ENCODE measurements around the gene CDCP1.
"Not testable (repeated sequence)": the region's sequence is repeated elsewhere in the genome, so short reads cannot be mapped to it uniquely, and the experiment has no call there.

CDCP1 gene

DNA sequence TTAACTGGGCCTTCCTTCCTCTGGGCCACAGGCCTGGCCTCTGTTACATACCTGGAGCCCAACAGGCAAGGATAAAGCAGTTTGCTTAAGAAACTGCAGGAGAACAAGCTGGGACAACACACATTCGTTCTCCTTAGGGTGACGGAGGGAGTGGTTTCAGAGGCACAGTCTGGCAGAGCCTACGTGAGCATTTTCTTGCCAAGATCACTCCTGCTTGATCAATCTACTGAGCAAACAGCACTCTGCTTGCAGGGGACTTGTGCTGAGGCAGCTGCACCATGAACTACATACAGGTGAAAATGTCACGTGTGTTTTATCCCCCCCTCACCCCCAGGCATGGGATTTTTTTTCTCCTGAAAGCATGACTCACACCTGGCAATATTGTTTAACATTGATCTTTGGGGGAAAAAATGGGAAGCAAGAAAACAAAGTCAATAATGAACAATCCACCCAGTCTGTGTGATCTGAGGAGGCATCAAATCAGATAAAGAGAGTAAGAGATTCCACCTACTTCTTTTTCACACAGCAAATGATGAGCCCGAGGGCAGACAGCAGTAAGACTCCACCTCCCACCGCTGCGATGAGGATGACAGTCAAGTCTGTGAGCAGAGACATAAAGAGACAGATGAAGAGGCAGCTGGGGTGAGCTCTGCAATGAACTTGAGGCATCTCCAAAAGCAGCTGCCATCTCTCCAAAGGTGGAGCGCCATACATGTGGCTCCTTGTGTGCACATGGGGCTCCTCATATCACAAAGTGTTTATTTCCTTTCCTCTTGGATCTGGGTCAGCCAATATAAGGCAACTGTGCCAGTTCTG lies 57.4 kb downstream of the CDCP1 start:
- in situ Hi-C loops (cut with MboI; ENCODE audit: low sequenced_read_pairs), result no loop called here

DNA sequence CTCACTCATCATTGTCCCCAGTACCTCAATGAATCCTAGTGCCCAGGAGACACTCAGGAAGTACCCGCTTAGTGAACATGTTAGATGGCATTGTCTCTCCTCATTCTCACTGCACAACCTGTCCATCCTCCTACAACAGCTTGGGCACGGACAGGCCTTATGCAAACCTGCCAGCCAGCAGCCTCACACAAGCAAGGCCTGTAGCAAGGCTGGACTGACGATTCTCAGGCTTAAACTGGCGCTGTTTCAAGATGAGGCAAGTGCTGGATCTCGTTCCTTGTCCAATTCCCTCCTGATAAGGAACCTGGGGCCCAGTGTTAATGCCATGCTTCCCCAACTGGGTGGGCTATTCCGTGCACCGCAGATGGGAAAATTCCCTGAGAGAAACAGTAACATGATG lies 59.0 kb downstream of the CDCP1 start:
- in situ Hi-C loops (cut with MboI; ENCODE audit: low sequenced_read_pairs), result no loop called here

DNA sequence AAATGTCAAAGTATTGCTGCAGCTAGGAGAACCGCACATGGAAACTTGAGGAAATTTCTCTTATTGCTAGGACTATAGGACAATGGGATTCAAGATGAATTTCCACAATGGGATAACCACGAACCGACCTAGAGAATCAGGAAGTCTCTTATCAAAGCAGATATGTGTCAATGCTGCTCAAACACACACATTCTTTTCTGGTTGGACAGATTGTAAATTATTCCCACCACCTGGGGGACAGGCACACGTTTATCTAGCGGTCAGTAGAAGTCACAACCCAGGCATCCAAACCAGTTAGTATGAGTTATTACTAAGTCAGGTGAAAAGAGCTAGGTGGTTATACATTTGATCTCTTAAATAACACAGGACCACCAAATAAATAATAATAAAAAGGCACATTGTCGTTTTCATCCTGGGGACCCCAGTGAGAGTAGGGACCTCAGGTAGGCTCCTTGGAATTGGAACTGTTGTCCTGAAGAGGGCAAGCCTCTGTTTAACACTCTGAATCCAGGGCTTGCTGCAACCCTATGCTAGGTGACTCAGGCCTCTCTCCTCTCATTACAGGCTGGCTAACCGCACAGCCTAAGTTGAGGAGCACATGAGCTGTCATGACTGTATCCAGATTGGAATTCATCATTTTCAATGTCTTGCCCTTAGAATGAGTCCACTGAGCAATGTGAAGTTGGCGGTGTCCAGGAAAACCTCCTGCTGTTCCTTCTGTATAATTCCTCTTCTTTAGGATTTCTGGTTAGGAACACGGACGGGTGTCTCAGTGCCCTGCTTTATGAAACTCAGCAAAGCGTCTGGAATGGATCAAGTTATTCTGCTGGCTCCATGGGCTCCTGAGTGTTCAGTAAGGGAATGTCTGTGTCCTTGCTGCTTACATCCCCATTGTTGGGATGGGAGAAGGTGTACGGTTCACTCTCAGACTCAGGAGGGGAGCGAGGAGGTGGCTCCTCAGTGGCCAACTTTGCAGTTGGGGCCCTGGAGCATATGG lies 61.1 kb downstream of the CDCP1 start:
- in situ Hi-C loops (cut with MboI; ENCODE audit: low sequenced_read_pairs), result no loop called here

DNA sequence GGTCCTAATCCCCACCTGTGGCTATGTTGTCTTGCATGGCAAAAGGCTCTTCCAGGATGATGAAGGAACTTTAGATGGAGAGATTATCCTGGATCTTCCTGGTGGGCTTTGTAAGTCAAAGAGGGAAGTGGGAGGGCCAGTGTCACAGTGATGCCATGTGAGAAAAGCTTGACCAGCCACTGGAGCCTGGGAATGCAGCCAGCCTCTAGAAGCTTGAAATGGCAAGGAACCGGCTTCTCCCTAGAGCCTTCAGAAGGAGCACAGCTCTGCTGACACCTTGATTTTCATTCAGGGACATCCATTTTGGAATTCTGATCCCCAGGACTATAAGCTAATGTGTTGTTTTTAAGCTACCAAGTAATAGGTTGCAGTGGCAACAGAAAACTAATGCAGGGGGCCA lies 61.8 kb downstream of the CDCP1 start:
- in situ Hi-C loops (cut with MboI; ENCODE audit: low sequenced_read_pairs), result no loop called here

DNA sequence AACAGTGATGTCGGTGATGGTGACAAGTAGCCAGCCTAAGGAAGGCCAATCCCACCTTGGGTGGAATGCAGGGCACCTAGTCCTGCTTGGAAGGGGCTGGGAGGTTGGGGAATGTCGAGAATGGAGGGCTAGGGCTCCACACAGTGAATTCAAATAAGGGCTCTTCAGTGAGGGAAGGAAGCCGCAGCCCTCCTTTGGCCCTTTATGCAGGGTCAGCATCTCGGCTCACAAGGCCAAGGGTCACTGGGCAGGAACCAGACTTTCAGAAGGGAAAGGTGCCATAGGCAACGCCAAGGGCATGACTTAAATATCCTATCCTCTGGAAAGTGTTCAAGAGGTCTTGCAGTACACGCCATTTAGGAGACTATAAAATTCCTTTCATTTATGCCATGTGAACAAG lies 63.2 kb downstream of the CDCP1 start:
- in situ Hi-C loops (cut with MboI; ENCODE audit: low sequenced_read_pairs), result no loop called here

DNA sequence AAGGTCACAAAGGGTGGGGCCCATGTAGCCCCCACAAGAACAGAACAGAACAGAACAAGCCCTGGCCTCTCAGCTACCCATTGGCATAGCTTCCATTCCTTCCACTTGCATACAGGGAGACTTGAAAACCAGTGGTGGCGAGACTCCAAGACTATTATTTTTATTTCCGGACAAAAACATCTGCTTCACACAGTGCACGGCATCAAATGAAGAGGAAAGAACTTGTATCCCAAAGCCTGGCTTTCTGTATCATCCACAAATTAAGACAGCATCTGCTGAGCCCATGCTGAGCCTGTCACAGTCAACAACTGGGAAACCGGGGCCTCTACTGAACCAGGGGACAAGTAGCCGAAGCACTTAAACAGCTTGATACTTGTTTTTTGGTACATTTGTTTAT lies 64.0 kb downstream of the CDCP1 start:
- in situ Hi-C loops (cut with MboI; ENCODE audit: low sequenced_read_pairs), result no loop called here

DNA sequence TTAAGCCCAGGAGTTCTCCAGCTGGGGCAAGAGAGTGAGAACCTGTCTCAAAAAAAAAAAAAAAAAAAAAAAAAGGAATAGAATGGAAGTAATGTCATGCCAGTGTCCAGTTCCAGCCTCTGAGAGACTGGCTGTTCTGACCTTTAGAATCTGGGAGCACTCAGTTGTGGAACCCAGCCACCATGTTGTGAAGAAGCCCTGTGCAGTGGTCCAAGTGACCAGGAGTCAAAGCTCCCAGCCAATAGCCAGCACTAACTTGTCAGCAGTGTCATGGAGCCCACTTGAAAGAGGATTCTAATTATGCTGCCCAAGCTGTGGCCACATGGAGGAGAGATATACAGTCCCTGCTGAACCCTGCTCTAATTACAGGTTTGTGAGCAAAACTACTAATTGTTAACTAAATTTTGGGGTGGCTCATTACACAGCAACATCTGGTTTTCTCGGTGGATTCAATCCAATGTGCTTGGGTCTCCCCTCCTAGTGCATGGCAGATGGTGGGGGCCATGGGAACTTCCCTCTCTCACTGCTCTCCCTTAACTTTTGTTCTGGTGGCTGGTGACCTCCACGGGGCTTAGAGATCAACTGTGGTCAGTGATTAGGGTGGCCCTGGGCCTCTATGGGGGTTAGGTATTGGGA lies 64.6 kb downstream of the CDCP1 start:
- in situ Hi-C loops (cut with MboI; ENCODE audit: low sequenced_read_pairs), result no loop called here

DNA sequence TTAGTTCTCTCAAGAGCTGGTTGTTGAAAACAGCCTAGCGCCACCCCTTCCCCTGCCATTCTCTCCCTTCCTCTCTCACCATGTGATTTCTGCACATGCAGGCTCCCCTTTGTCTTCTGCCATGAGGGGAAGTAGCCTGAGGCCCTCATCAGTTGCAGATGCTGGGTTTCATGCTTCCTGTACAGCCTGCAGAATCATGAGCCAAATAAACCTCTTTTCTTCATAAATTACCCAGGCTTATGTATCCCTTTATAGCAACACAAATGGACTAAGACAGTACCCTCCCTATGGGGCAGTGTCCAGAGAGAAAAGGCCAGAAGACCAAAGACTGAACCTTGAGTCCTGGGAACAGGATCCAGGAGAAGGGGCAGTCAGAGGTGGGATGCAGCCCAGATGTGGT lies 65.4 kb downstream of the CDCP1 start:
- in situ Hi-C loops (cut with MboI; ENCODE audit: low sequenced_read_pairs), result no loop called here

DNA sequence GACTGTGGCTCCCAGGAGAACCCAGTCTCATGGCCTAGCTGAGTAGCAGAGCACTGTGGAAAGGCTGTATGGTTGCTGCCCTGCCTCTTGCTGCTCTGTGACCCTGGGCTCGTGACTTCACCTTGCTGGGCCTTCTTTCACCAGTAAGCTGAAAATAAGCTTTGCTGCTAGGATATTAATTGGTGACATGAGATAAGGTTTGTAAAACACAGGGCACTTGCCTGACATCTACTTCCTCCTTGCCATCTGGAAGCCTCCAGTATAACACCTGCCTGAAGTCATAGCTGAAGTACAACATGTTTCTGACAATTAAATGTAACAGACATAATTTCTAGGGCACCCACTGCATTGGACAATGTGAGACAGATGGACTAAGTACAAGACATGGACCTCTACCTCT lies 66.5 kb downstream of the CDCP1 start:
- in situ Hi-C loops (cut with MboI; ENCODE audit: low sequenced_read_pairs), result no loop called here

DNA sequence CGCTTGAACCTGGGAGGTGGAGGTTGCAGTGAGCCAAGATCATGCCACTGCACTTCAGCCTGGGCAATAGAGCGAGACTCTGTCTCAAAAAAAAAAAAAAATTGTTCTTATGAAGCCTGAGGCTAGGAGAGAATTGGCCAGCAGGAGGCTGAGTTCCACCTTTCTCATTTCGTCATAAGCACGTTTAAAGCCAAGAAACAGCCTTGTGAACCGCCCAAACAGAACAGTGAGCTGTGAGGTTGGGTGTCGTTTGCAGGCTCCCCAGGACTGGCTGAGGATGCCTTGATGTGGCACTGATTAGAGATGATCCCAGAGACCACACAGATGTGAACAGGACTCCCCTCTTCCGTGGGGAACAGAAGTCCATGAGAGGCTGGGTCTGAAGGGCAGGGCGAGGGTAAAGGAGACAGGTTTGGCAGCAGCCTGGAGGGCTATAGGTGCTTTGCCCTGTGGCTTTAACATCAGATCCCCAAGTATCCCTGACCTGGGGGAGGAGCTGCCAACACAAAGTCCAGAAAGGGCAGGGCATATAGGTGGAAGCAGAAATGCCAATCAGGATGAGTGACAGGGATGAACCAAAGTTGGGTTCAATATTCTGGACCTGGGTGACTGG lies 67.2 kb downstream of the CDCP1 start:
- in situ Hi-C loops (cut with MboI; ENCODE audit: low sequenced_read_pairs), result no loop called here

DNA sequence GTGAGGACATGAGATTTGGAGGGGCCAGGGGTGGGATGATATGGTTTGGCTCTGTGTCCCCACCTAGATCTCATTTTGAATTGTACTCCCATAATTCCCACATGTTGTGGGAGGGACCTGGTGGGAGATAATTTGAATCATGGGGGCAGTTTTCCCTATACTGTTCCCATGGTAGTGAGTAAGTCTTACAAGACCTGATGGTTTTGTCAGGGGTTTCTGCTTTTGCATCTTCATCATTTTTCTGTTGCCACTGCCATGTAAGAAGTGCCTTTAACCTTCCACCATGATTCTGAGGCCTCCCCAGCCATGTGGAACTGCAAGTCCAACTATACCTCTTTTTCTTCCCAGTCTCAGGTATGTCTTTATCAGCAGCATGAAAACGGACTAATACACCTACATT lies 67.9 kb downstream of the CDCP1 start:
- in situ Hi-C loops (cut with MboI; ENCODE audit: low sequenced_read_pairs), result not testable (repeated sequence)

DNA sequence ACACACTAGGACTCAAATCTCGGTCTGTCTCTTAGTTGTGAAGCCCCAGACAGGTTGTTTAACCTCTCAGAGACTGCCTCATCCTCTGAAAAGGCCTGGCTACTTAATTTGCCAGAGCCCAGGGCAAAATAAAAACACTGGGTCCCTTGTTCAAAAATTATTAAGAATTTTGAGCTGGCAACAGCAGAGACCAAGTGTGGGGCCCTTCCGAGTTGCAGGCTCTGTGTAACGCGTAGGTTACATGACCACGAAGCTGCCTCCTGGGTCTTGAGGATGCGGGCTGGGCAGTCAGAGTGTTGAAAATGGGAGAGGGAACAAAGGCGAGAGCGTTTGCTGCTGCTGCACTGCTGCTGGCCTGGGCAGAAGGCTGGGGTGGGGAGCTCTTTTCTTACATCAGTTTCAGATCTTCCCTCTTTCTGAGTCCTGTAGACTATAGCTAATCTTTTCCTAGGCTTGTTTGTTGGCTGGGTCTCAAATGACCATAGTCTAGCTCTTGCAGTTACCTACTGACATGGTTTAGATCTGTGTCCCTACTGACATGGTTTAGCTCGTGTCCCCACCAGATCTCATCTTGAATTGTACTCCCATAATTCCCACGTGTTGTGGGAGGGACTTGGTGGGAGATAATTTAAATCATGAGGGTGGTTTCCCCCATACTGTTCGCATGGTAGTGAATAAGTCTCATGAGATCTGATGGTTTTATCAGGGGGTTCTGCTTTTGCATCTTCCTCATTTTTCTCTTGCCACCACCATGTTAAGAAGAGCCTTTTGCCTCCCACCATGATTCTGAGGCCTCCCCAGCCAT lies 70.2 kb downstream of the CDCP1 start:
- in situ Hi-C loops (cut with MboI; ENCODE audit: low sequenced_read_pairs), result no loop called here

DNA sequence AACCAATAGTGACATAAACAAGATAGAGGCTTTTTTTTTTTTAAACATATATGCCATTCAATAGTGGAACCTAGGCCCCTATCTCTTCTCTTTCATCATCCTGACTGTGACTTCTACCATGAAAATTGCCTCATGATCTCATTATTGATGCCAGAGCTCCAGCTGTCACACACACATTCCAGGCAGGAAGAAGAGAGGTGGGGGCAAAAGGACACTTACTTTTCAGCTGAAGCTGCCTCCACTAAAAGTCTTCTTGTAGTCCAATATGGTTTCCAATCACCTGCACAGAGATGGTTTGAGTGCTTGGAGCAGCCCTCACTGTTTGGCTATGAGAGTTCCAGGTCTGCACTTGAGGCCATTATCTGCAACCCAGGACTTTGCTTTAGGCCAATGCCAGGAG lies 75.1 kb downstream of the CDCP1 start:
- in situ Hi-C loops (cut with MboI; ENCODE audit: low sequenced_read_pairs), result no loop called here

DNA sequence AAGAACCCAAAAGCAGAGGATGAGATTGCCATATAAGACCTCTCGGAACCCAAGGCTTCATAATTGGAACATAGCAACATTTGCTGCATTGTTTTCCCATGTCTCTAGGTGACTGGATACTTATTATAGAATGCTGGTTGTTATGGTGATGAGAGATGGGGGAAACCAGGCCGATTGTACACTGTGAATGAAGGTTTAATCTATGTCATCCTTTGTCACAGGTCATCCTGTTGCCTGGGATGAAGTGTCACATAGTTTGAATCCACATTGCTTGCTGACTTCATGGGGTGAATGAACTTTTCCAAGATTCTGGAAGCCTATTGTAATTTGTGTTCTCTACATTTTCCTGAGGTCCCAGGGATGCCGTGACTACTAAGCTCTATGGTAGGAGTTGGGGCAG lies 78.2 kb downstream of the CDCP1 start:
- in situ Hi-C loops (cut with MboI; ENCODE audit: low sequenced_read_pairs), result no loop called here

DNA sequence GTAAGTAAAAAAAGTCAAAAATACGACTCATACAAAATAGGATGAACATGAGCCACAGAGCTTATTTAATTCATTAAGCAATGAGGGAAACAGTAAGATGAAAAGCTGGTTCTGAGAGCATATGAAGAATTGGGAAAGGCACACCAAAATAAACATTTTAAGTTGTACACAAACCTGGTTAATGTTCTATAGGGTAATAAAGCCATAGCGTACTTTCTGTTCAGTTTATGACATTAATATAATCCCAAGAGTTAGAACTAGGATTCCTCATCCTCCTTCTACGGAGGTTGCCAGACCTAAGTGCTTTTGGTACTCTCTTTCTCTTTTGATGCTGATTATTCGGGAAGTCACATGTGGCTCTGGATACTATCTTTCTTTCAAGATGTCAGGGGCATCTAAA lies 78.7 kb downstream of the CDCP1 start:
- in situ Hi-C loops (cut with MboI; ENCODE audit: low sequenced_read_pairs), result no loop called here

DNA sequence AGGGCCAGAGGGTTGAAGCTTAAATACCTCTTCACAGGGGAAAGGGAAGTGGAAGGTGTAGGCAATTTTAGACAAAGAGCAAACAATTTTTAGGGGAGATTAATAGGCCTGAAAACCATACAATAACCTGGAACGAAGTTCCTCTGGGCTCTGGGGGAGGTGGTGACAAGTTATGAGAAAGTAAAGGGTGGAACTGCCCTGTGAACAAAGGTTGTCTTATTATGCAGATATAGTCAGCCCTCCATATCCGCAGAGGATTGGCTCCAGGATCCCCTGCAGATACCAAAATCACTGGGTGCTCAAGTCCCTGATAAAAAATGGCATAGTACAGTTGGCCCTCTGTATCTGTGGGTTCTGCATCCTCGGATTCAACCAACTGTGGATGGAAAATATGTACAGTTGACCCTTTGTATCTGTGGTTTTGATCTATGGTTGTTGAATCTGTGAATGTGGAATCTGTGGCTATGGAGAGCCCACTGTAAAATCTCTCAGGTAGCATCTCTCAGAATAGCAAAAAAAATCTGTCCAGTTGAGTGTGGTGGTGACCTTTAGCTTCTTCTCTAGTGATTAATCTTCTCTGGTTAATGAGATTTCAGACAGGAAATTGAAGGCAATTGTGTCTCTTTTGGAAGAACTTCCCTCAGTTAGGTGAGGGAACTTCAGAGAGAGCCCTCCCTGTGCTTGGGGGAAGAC lies 79.9 kb downstream of the CDCP1 start:
- in situ Hi-C loops (cut with MboI; ENCODE audit: low sequenced_read_pairs), result no loop called here

DNA sequence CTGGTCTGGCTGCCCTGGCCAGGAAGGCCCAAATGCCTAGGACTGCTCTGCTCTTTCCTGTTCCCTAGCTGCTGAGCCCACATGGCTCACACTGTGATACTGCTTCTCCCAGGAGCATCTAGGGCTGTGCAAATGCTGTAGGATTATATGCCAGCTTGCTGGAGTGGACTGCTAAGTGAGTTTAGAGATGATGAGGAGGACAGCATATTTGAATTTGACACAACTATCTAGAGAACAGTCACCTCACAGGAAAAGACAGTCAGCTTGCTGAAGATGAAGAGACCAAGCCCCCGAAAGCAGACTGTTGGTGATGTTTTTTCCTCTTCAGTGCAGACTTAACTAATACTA lies 80.8 kb downstream of the CDCP1 start:
- in situ Hi-C loops (cut with MboI; ENCODE audit: low sequenced_read_pairs), result no loop called here

DNA sequence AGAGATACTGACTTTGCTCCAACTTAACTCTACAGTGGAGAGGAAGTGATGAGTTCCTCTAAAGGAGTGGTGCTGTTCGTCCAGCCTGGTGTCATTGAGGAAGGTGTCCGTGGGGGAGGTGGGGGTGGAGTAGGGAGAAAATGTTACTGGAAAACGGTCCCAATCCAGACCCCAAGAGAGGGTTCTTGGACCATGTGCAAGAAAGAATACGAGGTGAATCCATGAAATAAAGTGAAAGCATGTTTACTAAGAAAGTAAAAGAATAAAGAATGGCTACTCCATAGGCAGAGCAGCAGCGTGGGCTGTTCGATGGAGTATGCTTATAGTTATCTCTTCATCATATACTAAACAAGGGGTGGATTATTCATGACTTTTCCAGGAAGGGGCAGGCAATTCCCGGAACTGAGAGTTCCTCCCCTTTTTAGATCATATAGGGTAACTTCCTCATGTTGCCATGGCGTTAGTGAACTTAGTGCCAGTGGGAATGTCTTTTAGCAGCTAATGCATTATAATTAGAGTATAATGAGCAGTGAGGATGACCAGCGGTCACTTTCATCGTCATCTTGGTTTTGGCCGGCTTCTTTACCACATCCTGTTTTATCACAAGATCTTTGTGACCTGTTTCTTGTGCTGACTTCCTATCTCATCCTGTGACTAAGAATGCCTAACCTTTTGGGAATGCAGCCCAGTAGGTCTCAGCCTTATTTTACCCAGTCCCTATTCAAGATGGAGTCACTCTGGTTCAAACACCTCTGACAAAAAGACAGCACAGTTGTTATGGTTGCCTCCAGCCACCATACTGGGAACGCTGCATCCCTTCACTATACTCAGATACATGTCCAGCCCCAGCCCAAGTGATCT lies 81.4 kb downstream of the CDCP1 start:
- in situ Hi-C loops (cut with MboI; ENCODE audit: low sequenced_read_pairs), result no loop called here

DNA sequence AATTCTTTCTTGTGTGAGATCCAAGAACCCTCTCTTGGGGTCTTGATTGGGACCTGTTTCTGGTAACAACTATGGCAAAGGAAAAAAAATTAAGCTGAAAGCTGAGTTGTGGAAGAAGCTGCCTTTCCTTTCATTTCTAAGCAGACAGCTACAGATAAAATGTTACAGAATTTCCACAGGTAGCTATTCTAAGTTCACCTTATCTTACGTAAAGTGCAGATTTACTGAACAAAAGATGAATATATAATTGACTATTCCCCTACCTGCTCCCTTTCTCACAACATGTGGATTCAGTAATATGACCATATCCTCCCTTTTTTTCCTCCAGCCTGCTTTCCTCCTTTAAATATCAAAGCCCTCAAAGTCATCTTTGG lies 83.5 kb downstream of the CDCP1 start:
- in situ Hi-C loops (cut with MboI; ENCODE audit: low sequenced_read_pairs), result no loop called here
